Measurements from ENCODE around the gene VTI1B.
"Not testable (repeated sequence)": the region's sequence is repeated elsewhere in the genome, so short reads cannot be mapped to it uniquely, and the experiment has no call there.

The VTI1B gene

GRCh38 chr14:67674480-67675218, at the start of gene VTI1B:
TSS of gene VTI1B (minus strand) at chr14:67674632. CDS start at chr14:67674489, 143 bp downstream.
- DNase-seq = peak; percentile 59

GRCh38 chr14:67722293-67722692, 47.9 kb upstream of the VTI1B start:
- no peak for DNase-seq

GRCh38 chr14:67721875-67722274, 47.4 kb upstream of the VTI1B start:
- no peak for DNase-seq

GRCh38 chr14:67719866-67720265, 45.4 kb upstream of the VTI1B start:
- DNase-seq = no peak

GRCh38 chr14:67719385-67719784, 45.0 kb upstream of the VTI1B start:
- DNase-seq = not testable (repeated sequence)

- no peak for DNase-seq
Observed at GRCh38 chr14:67718265-67718664, 43.8 kb upstream of the VTI1B start.

GRCh38 chr14:67717048-67717447, 42.6 kb upstream of the VTI1B start:
- DNase-seq = no peak

- no peak for DNase-seq
Observed at GRCh38 chr14:67710209-67710608, 35.8 kb upstream of the VTI1B start.

GRCh38 chr14:67709796-67710195, 35.4 kb upstream of the VTI1B start:
- not testable (repeated sequence) for DNase-seq

GRCh38 chr14:67709346-67709745, 34.9 kb upstream of the VTI1B start:
- not testable (repeated sequence) for DNase-seq

- no peak for DNase-seq
Observed at GRCh38 chr14:67705211-67705610, 30.8 kb upstream of the VTI1B start.

- peak; percentile 75 for DNase-seq
Observed at GRCh38 chr14:67704484-67705089, 30.2 kb upstream of the VTI1B start.

- DNase-seq = no peak
Observed at GRCh38 chr14:67703997-67704396, 29.6 kb upstream of the VTI1B start.

- not testable (repeated sequence) for DNase-seq
Observed at GRCh38 chr14:67701492-67701891, 27.1 kb upstream of the VTI1B start, which contains the start of gene RDH12. TSS of gene RDH12 (plus strand) at chr14:67701886. CDS start at chr14:67722643, 20,757 bp downstream.

- no peak for DNase-seq
Observed at GRCh38 chr14:67698179-67698578, 23.7 kb upstream of the VTI1B start.

- DNase-seq = no peak
Observed at GRCh38 chr14:67697006-67697405, 22.6 kb upstream of the VTI1B start.

- DNase-seq = peak; percentile 84
Observed at GRCh38 chr14:67695394-67695949, 21.0 kb upstream of the VTI1B start, which contains the start of gene RDH11. TSS of gene RDH11 (minus strand) at chr14:67695764. CDS start at chr14:67695703, 61 bp downstream.

GRCh38 chr14:67694791-67695393, 20.5 kb upstream of the VTI1B start:
- DNase-seq = peak; percentile 81

GRCh38 chr14:67690011-67690410, 15.6 kb upstream of the VTI1B start:
- DNase-seq = no peak

GRCh38 chr14:67683842-67684241, 9.4 kb upstream of the VTI1B start:
- DNase-seq = peak; percentile 82

GRCh38 chr14:67680941-67681340, 6.5 kb upstream of the VTI1B start:
- no peak for DNase-seq

- DNase-seq = peak; percentile 45
Observed at GRCh38 chr14:67680121-67680602, 5.7 kb upstream of the VTI1B start.

- DNase-seq = no peak
Observed at GRCh38 chr14:67679006-67679405, 4.6 kb upstream of the VTI1B start.

Measured in kidney glomerular epithelial cell (primary cell).